C4-2B (cell line): ENCODE results near the gene GRK4.
"Not testable (repeated sequence)": the region's sequence is repeated elsewhere in the genome, so short reads cannot be mapped to it uniquely, and the experiment has no call there.

Experiments used
- H3K27ac ChIP-seq: fragments of 450-650 bp; 2 replicates; pipeline ENCODE4 v1.5.1; 2017
- CTCF ChIP-seq: fragments of 450-650 bp; conservative IDR thresholded peaks from 2 replicates; pipeline ENCODE4 v1.5.1; 2017; ENCODE audit warnings: mild to moderate bottlenecking
- ZFX ChIP-seq: fragments of 450-650 bp; IDR thresholded peaks from 2 replicates; pipeline ENCODE4 v1.6.1; 2017

Gene GRK4

GRCh38 chr4:2937986-2938385 lies 25.4 kb upstream of the GRK4 start:
- TF ChIP-seq CTCF = no peak
- TF ChIP-seq ZFX = no peak
- H3K27ac ChIP-seq = no peak overlapping the region

GRCh38 chr4:2938411-2938810 lies 25.0 kb upstream of the GRK4 start:
- H3K27ac ChIP-seq = not testable (repeated sequence)

- H3K27ac ChIP-seq = no peak overlapping the region
- TF ChIP-seq CTCF (no peak), ZFX (no peak)
Measured at GRCh38 chr4:2938906-2939305, 24.5 kb upstream of the GRK4 start.

GRCh38 chr4:2939383-2940243 lies 23.8 kb upstream of the GRK4 start:
- no peak overlapping the region for H3K27ac ChIP-seq
- TF ChIP-seq ZFX = no peak
- TF ChIP-seq CTCF = no peak

GRCh38 chr4:2940267-2941137 lies 22.9 kb upstream of the GRK4 start:
- no peak for TF ChIP-seq ZFX
- TF ChIP-seq CTCF = no peak
- H3K27ac ChIP-seq = no peak overlapping the region

- TF ChIP-seq CTCF (no peak), ZFX (no peak)
- H3K27ac ChIP-seq = no peak overlapping the region
Measured at GRCh38 chr4:2941138-2942036, 22.0 kb upstream of the GRK4 start.

GRCh38 chr4:2942037-2942531 lies 21.3 kb upstream of the GRK4 start:
- no peak for TF ChIP-seq CTCF
- no peak for TF ChIP-seq ZFX
- H3K27ac ChIP-seq = no peak overlapping the region
